GM06990 (cell line): ENCODE results near the gene MYL12B.
"Not testable (repeated sequence)": the region's sequence is repeated elsewhere in the genome, so short reads cannot be mapped to it uniquely, and the experiment has no call there.

ENCODE experiments used
- DNase-seq: peaks from one replicate; pipeline ENCODE4 v3.0.0-alpha.2; 2011; ENCODE audit not compliant: insufficient read length; ENCODE audit errors: extremely low read depth
- H3K27me3 ChIP-seq: replicated peaks from 2 replicates; pipeline ENCODE4 v1.6.0; 2011; ENCODE audit warnings: low read length; ENCODE audit not compliant: control insufficient read depth, insufficient read depth
- H3K36me3 ChIP-seq: 2 replicates; pipeline ENCODE4 v1.5.1; 2011; ENCODE audit warnings: low read length; ENCODE audit not compliant: control insufficient read depth, insufficient read depth
- H3K4me3 ChIP-seq: replicated peaks from 2 replicates; pipeline ENCODE4 v1.5.1; 2011; ENCODE audit warnings: low read depth, mild to moderate bottlenecking, control low read depth, low read length
- TF ChIP-seq, protein P1 (sequence below): IDR thresholded peaks from 2 replicates; pipeline ENCODE4 v1.5.1; 2011; ENCODE audit warnings: low read length, control low read depth, mild to moderate bottlenecking, inconsistent platforms; ENCODE audit not compliant: insufficient read depth, poor library complexity, severe bottlenecking

The MYL12B gene

DNA sequence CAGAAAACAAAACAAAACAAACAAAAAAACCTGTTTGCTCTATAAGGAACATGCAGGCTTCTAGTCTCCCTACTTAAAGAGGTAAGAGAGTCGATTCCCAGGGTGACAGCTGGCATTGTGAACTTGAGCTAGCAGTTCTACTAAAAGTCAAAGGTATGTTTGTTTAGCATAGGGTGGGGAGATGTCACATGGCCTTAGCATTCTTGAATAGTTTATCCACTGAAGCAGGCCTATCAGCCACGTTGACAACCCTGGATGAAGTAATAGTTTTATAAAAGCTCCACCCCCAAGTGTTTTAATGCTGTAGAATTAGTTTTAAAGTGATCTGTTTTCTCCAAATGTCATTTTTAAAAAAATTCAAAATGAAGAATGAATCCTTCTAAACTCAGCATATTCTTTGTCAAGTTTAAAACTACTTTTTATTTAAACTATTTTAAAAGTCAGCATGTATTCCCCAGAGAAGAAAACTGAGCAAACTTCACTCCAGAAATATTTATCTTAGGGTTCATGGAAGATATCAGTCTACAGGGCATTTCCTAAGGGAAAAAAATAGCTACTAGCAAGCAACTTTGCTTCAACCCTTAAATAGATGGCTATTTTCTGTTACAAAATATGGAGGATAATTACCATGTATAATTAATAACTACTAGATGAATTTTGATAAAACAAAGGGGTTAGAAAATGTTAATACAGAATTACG lies 43.8 kb upstream of the MYL12B start:
- H3K36me3 ChIP-seq, result no peaks in the 10 kb centered on the region
- H3K27me3 ChIP-seq, result no peaks in the 10 kb centered on the region
- TF ChIP-seq, protein P1, sequence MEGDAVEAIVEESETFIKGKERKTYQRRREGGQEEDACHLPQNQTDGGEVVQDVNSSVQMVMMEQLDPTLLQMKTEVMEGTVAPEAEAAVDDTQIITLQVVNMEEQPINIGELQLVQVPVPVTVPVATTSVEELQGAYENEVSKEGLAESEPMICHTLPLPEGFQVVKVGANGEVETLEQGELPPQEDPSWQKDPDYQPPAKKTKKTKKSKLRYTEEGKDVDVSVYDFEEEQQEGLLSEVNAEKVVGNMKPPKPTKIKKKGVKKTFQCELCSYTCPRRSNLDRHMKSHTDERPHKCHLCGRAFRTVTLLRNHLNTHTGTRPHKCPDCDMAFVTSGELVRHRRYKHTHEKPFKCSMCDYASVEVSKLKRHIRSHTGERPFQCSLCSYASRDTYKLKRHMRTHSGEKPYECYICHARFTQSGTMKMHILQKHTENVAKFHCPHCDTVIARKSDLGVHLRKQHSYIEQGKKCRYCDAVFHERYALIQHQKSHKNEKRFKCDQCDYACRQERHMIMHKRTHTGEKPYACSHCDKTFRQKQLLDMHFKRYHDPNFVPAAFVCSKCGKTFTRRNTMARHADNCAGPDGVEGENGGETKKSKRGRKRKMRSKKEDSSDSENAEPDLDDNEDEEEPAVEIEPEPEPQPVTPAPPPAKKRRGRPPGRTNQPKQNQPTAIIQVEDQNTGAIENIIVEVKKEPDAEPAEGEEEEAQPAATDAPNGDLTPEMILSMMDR, result no peak
- DNase-seq, result no peak
- H3K4me3 ChIP-seq, result no peak overlapping the region

DNA sequence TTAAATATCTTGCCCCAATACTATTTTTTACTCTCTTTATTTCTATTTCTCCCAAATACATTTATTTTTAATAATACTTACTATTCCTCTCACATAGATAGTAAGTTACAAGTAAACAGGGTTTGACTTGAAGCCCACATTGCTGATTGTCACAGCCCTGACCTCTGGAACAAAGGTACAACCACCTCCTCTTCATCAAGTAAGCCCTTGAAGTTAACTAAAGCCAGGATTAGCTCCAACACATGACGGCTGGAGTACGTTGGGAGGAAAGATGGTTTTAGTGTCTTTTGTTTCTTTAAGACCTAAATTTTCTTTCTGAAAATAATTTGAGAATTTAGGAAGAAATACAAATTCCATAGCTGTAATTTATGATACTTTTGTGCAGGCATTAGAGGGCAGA lies 43.1 kb upstream of the MYL12B start:
- H3K27me3 ChIP-seq, result no peaks in the 10 kb centered on the region
- no peak for DNase-seq
- no peak overlapping the region for H3K4me3 ChIP-seq
- TF ChIP-seq, protein P1, result no peak
- no peaks in the 10 kb centered on the region for H3K36me3 ChIP-seq

DNA sequence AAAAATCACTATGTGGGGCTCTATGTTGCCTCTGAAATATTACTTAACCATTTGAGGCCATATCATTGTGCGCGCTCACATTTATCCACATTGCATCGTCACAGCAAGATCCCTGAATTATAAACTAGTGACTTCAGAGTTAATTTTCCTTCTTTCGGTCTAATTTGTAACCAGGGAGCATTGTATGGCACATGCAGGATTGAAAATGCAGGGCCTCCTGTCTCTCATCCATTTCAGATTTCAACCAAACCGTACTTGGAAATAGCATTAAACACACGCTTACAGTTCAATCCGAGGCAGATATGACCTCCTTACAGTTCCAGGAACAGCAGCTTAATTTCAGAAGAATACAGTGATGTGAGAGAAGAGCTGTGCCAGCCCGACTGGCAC lies 42.7 kb upstream of the MYL12B start:
- no peaks in the 10 kb centered on the region for H3K36me3 ChIP-seq
- H3K27me3 ChIP-seq, result no peaks in the 10 kb centered on the region
- DNase-seq, result no peak
- H3K4me3 ChIP-seq, result no peak overlapping the region
- TF ChIP-seq, protein P1, result no peak

DNA sequence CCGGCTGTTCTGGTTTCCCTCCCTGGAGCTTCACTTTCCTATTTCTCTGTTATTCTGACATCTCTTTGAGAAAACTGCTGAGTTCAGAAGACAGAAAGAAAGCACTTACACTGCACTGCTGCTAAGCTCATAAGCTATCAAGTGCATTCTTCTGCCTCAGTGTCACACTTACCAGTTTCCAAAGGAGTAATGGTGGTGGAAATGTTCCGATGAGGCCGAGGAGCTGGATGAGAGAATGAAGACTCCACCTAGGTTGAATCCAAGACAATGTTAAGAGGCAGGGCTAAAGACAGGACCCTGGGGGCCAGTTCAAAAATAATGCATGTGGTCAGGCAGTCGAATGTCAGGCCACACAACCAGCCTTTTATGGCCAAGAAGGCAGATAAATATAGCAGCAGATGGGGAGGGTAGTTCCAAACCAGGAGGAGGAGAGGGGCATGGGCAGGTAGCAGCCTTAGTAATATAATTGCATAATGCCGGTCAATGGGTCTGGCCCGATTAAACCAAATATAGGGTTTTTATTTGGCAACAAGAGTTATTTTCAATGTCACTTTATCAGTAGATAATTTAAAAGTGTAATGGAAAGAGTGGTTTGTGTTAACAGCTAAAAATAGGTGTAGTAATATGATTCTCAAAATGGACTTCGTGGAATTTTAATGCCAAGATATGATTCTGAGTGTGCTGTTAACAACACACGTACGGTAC lies 42.1 kb upstream of the MYL12B start, which contains the start of gene MYOM1:
Gene MYOM1, minus strand, starts transcription at position 338 of the 705 bp plus-strand sequence. CDS start 4,745 bp downstream, outside the sequence.
- Histone ChIP-seq H3K4me3 (no peak within 1 kb of the TSS), H3K27me3 (no peaks in the 10 kb centered on the region), H3K36me3 (no peaks in the 10 kb centered on the region)
- DNase-seq, result no peak
- TF ChIP-seq, protein P1, result no peak

DNA sequence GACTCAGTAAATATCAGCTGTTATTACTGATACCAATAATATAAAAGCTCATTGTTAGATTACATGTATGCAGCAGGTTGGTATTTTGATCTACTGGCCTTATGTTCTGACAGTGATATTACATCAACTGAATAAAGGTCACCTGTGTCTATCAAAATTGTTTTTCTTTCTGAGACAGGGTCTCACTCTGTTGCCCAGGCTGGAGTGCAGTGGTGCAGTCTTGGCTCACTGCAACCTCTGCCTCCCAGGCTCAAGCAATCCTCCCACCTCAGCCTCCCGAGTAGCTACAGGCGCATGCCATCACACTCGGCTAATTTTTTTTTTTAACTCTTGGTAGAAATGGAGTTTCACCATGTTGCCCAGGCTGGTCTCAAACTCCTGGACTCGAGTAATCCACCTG lies 41.1 kb upstream of the MYL12B start:
- not testable (repeated sequence) for H3K4me3 ChIP-seq, DNase-seq, H3K36me3 ChIP-seq, H3K27me3 ChIP-seq

DNA sequence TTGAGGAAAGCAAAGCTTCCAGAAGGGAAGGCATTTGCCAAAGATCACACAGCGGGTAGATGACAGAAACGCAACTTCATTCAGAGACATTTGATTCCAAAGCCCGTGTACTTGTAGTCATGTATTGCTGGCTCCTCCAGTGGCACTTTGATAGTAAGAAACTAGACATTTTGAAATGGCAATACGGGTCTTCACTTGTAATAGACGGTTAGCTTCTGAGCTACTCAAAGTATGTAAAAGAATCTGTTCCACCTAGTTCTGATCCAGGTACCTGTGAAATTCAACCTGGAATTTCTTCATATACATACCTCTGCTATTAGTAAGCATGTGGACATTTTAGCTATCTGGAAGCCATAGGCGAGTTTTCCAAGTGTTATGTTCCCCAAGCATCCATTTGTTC lies 40.4 kb upstream of the MYL12B start:
- TF ChIP-seq, protein P1, result no peak
- DNase-seq, result no peak
- H3K36me3 ChIP-seq, result no peaks in the 10 kb centered on the region
- no peaks in the 10 kb centered on the region for H3K27me3 ChIP-seq
- H3K4me3 ChIP-seq, result no peak overlapping the region
